Suprapubic skin (tissue), 4 donors: ENCODE measurements around the gene FHOD3.

Source experiments
- CTCF ChIP-seq, 2 donors: fragments of 200-600 bp in 1 of 2; fragments of 450-650 bp in 1 of 2; sonication (generic) in 1 of 2; IDR thresholded peaks; one replicate each; pipeline ENCODE4 v1.5.1; 2016 to 2019; ENCODE audit warnings: antibody characterized with exemption in 2 of 2, mild to moderate bottlenecking in 1 of 2, moderate library complexity in 1 of 2
- EP300 ChIP-seq: sonication (generic); formaldehyde crosslinking; IDR thresholded peaks from one replicate; pipeline ENCODE4 v1.6.1; 2017; ENCODE audit warnings: antibody characterized with exemption
- POLR2A ChIP-seq, 2 donors: fragments of 450-650 bp; IDR thresholded peaks; one replicate each; pipeline ENCODE4 v1.6.1; 2017; ENCODE audit warnings: antibody characterized with exemption in 2 of 2, mild to moderate bottlenecking in 2 of 2, moderate library complexity in 2 of 2
- POLR2AphosphoS5 ChIP-seq, 3 donors: sonication (generic); formaldehyde crosslinking; IDR thresholded peaks; one replicate each; pipeline ENCODE4 v1.6.1; 2017; ENCODE audit warnings: antibody characterized with exemption in 3 of 3

GRCh38 chr18:36638224-36638623 is 340.7 kb downstream of the FHOD3 start:
- TF ChIP-seq POLR2A (IDR thresholded peaks at IDR 0.05) (no peak), CTCF (IDR thresholded peaks at IDR 0.05) (no peak), POLR2AphosphoS5 (IDR thresholded peaks at IDR 0.05) (no peak), EP300 (no peak)
